Measurements from ENCODE around the gene SMAGP. TPM values are rescaled to one million over a fixed set of nuclear protein-coding genes. Genes with fewer than 3 reads are reported as not detected.

SMAGP gene
- total and polyA plus RNA-seq, 9 donors = 5.2 to 36.5 (median 9.4) TPM

DNA sequence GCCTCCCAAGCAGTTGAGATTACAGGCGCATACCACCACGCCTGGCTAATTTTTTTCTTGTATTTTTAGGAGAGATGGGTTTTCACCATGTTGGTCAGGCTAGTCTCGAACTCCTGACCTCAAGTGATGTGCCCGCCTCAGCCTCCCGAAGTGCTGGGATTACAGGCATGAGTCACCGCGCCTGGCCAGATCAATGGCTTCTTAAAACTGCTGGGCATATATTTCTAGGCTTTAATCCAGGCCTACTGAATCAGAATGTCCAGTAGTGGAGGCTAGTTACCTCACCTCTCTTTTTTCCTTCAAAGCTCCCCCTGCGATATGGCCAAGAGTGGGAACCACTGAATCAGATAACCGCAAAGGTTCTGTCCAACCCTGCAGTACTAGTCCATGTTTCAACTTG, 69.4 kb downstream of the SMAGP start:
- Histone ChIP-seq H3K9me3 (no peaks in the 10 kb centered on the region), H3K27ac (no peak overlapping the region), H3K27me3 (no peaks in the 10 kb centered on the region), H3K4me3 (no peak overlapping the region), H3K4me1 (ENCODE audit: insufficient read depth) (no peaks in the 10 kb centered on the region), H3K36me3 (no peaks in the 10 kb centered on the region)
- intact Hi-C loops (cut with DNase I) = loop anchor here in 1 of 4 donors (10.0 kb wide), 1 partner anchor 106 kb away; no protein-coding TSS in a partner anchor
- TF ChIP-seq EP300 (IDR thresholded peaks at IDR 0.05) = no peak
- no peak for TF ChIP-seq POLR2A (IDR thresholded peaks at IDR 0.05)
- TF ChIP-seq, protein P1, sequence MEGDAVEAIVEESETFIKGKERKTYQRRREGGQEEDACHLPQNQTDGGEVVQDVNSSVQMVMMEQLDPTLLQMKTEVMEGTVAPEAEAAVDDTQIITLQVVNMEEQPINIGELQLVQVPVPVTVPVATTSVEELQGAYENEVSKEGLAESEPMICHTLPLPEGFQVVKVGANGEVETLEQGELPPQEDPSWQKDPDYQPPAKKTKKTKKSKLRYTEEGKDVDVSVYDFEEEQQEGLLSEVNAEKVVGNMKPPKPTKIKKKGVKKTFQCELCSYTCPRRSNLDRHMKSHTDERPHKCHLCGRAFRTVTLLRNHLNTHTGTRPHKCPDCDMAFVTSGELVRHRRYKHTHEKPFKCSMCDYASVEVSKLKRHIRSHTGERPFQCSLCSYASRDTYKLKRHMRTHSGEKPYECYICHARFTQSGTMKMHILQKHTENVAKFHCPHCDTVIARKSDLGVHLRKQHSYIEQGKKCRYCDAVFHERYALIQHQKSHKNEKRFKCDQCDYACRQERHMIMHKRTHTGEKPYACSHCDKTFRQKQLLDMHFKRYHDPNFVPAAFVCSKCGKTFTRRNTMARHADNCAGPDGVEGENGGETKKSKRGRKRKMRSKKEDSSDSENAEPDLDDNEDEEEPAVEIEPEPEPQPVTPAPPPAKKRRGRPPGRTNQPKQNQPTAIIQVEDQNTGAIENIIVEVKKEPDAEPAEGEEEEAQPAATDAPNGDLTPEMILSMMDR (IDR thresholded peaks at IDR 0.05) = no peak
- 92 to 94% (median 93%) methylated on average over 9 of the region's 9 CpGs for WGBS, 3 donors
- no peak for DNase-seq

GRCh38 chr12:51200156-51200555, 70.1 kb downstream of the SMAGP start:
- 82 to 88% (median 88%) methylated on average over 7 of the region's 7 CpGs for WGBS, 3 donors
- no peak for DNase-seq

DNA sequence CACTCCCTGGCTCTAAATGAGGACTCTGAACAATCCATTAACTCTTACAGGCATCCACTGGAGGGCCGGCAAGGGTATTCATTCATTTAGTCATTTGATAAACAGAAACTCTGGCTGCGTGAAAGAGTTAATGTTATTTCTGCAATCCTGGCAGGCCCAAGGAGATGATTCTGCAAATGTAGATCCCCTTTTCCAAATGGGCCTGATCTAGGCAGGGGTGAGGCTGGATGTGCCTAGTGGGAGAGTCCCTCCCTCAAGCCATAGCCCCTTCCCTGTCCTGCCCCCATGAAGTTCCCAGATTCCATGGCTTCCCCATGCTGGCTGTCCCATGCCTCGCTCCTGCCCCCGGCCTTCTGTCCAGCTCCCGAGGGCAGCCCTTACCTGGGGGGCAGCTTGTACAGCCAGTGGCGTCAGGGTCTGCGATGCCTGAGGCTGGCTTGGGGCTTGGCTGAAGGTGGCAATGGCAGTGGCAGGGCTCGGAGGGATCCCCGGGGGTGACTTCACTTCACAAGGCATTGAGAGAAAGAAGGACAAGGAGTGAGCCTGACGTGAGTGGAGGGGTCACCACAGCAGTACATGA, 70.8 kb downstream of the SMAGP start:
- Histone ChIP-seq H3K4me3 (no peak overlapping the region), H3K9me3 (no peaks in the 10 kb centered on the region), H3K36me3 (no peaks in the 10 kb centered on the region), H3K4me1 (ENCODE audit: insufficient read depth) (no peaks in the 10 kb centered on the region), H3K27ac (no peak overlapping the region), H3K27me3 (no peaks in the 10 kb centered on the region)
- no peak for DNase-seq
- 89 to 93% (median 91%) methylated on average over 10 of the region's 10 CpGs for WGBS, 3 donors
- TF ChIP-seq, protein P1 (IDR thresholded peaks at IDR 0.05) = no peak
- TF ChIP-seq EP300 (IDR thresholded peaks at IDR 0.05) (no peak), POLR2A (IDR thresholded peaks at IDR 0.05) (no peak)
- intact Hi-C loops (cut with DNase I) = no loop called here

More at GRCh38 chr12:51200156-51200555, 70.1 kb downstream of the SMAGP start:
- no peaks in the 10 kb centered on the region for H3K4me1 ChIP-seq (ENCODE audit: insufficient read depth)
- intact Hi-C loops (cut with DNase I) = loop anchor here in 1 of 4 donors (10.0 kb wide), 1 partner anchor 105 kb away; no protein-coding TSS in a partner anchor
- no peak overlapping the region for H3K4me3 ChIP-seq
- no peaks in the 10 kb centered on the region for H3K27me3 ChIP-seq
- no peak overlapping the region for H3K27ac ChIP-seq
- TF ChIP-seq POLR2A (IDR thresholded peaks at IDR 0.05) = no peak
- TF ChIP-seq EP300 (IDR thresholded peaks at IDR 0.05) = no peak
- TF ChIP-seq, protein P1 (IDR thresholded peaks at IDR 0.05) = no peak
- H3K9me3 ChIP-seq = no peaks in the 10 kb centered on the region
- no peaks in the 10 kb centered on the region for H3K36me3 ChIP-seq

GRCh38 chr12:51198568-51199365, 71.4 kb downstream of the SMAGP start:
- H3K36me3 ChIP-seq = no peaks in the 10 kb centered on the region
- no peak overlapping the region for H3K27ac ChIP-seq
- WGBS, 3 donors = 63 to 79% (median 68%) methylated on average over 10 to 16 of the region's 16 CpGs
- no peaks in the 10 kb centered on the region for H3K27me3 ChIP-seq
- no peaks in the 10 kb centered on the region for H3K4me1 ChIP-seq (ENCODE audit: insufficient read depth)
- no peak for DNase-seq
- H3K4me3 ChIP-seq = no peak overlapping the region
- TF ChIP-seq, protein P1 (IDR thresholded peaks at IDR 0.05) = no peak
- no peak for TF ChIP-seq POLR2A (IDR thresholded peaks at IDR 0.05)
- no peak for TF ChIP-seq EP300 (IDR thresholded peaks at IDR 0.05)
- H3K9me3 ChIP-seq = no peaks in the 10 kb centered on the region
- intact Hi-C loops (cut with DNase I) = no loop called here

All from ovary (tissue), 9 donors.